ENCODE results near the gene CHRNB1. TPM values are rescaled to one million over a fixed set of nuclear protein-coding genes. Genes with fewer than 3 reads are reported as not detected.
A peak's percentile ranks its signal among the peaks of the same experiment; 100 is the strongest.

Gene CHRNB1
- total RNA-seq, 3 donors from 2014 or later: 8.5 to 11.8 (median 11.7) TPM

DNA sequence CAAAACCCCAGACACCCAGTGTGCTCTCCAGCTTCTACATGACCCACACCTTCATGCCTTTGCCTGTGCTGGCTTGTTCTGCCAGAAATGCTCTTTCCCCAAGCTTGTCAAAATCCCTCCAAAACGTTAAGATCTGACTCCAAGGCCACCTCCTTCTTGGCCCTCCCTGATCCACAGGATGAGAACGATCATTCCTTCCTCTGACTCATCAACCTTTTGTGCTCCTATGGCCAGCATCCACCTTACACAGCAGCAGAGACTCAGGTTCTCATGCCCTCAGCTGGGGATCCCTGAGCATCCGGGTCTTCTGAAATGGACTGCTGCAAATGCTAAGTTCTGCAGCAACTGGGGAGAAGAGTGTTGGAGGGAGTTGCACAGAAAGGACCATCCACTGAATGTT lies 31.6 kb downstream of the CHRNB1 start:
- Histone ChIP-seq H3K27ac (peak overlapping the region; percentile 100), H3K4me1 (peaks cover 3 to 22% of the 10 kb centered on the region in 2 donors), H3K9me3 (no peaks in the 10 kb centered on the region), H3K27me3 (no peaks in the 10 kb centered on the region), H3K4me3 (peak overlapping the region in 1 of 3 donors; percentile 100), H3K36me3 (no peaks in the 10 kb centered on the region)
- TF ChIP-seq, protein P1, sequence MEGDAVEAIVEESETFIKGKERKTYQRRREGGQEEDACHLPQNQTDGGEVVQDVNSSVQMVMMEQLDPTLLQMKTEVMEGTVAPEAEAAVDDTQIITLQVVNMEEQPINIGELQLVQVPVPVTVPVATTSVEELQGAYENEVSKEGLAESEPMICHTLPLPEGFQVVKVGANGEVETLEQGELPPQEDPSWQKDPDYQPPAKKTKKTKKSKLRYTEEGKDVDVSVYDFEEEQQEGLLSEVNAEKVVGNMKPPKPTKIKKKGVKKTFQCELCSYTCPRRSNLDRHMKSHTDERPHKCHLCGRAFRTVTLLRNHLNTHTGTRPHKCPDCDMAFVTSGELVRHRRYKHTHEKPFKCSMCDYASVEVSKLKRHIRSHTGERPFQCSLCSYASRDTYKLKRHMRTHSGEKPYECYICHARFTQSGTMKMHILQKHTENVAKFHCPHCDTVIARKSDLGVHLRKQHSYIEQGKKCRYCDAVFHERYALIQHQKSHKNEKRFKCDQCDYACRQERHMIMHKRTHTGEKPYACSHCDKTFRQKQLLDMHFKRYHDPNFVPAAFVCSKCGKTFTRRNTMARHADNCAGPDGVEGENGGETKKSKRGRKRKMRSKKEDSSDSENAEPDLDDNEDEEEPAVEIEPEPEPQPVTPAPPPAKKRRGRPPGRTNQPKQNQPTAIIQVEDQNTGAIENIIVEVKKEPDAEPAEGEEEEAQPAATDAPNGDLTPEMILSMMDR (IDR thresholded peaks at IDR 0.05): no peak
- TF ChIP-seq POLR2A (IDR thresholded peaks at IDR 0.05): no peak
- TF ChIP-seq POLR2AphosphoS5 (IDR thresholded peaks at IDR 0.05): no peak
- peak in 1 of 2 donors; percentile 57 for DNase-seq (ENCODE audit: low spot score in 2 of 2)
- intact Hi-C loops (cut with DNase I; ENCODE audit: low total_unique reads): no loop called here

DNA sequence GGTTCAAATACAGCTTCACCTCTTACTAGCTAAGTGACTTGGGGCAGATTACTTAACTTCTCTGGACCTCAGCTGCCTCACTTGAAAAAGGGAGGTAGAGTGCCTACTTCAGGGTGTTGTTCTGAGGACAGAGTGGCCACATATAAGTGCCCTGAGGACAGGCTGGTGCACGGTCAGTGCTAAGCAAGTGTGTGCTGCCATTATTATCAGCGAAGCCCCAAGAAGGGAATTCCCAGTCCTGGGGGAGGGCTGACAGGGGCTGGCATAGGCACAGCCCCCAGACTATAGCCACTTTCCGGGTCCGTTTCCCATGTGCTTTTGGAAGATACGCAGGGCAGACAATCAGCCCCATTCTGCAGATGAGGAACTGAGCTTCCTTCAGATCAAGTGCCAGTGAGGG lies 32.1 kb downstream of the CHRNB1 start:
- peak overlapping the region; percentile 93 to 100 (median 99) for H3K4me3 ChIP-seq

DNA sequence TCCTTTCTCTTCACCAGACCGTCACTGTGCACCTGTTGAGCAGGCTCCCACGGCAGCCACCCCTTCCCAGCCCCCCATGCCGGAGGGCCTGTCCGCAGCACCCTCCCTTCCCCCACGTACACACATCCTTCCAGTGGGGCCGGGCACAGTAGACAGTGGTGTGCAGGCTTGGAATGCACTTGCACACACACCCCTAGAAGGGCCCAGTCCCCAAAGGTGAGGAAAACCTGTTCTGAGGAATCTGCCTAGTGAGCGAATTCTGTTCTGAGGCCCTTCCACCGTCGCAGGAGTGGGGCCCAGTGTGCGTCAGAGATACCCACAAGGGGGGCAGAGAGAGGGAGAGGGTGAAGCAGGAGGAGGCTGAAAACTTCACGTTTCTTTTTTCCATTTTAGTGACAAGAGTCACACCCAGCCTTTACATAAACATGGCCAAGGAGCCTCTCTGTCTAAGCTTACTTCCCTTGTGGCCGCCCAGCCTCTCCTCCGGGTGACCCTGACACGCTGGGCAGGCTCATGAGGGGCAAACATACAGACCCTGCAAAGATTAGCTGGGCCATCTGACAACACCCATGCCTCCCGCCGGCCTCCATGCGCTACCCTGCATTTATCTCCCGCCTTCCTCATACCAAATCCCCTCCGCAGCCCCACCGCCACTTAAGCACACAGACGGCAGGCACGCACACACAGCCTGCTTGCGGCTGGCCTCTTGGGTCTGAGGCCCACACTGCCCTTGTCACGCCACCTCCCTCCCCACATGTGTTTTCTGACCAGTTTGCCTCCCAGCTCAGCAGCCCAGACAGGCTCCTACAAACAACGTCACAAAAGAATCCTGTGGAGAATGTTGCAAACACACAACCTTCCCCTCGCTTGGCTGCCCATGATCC lies 32.8 kb downstream of the CHRNB1 start:
- intact Hi-C loops (cut with DNase I; ENCODE audit: low total_unique reads): no loop called here
- Histone ChIP-seq H3K9me3 (no peaks in the 10 kb centered on the region), H3K27ac (peak overlapping the region; percentile 100), H3K4me1 (peaks cover 4 to 22% of the 10 kb centered on the region in 2 donors), H3K27me3 (no peaks in the 10 kb centered on the region), H3K4me3 (peak overlapping the region; percentile 93 to 100 (median 99)), H3K36me3 (no peaks in the 10 kb centered on the region)
- DNase-seq (ENCODE audit: low spot score in 2 of 2): peak; percentile 56 to 73
- TF ChIP-seq POLR2A (IDR thresholded peaks at IDR 0.05): no peak
- peak in 1 of 3 donors; percentile 11 for TF ChIP-seq POLR2AphosphoS5 (IDR thresholded peaks at IDR 0.05)
- TF ChIP-seq, protein P1 (IDR thresholded peaks at IDR 0.05): no peak

More for the DNA sequence above, 32.1 kb downstream of the CHRNB1 start:
- intact Hi-C loops (cut with DNase I; ENCODE audit: low total_unique reads): no loop called here
- peaks cover 3 to 22% of the 10 kb centered on the region in 2 donors for H3K4me1 ChIP-seq
- no peaks in the 10 kb centered on the region for H3K27me3 ChIP-seq
- peak overlapping the region; percentile 100 for H3K27ac ChIP-seq
- TF ChIP-seq, protein P1 (IDR thresholded peaks at IDR 0.05): no peak
- no peak for DNase-seq (ENCODE audit: low spot score in 2 of 2)
- no peaks in the 10 kb centered on the region for H3K9me3 ChIP-seq
- H3K36me3 ChIP-seq: no peaks in the 10 kb centered on the region

DNA sequence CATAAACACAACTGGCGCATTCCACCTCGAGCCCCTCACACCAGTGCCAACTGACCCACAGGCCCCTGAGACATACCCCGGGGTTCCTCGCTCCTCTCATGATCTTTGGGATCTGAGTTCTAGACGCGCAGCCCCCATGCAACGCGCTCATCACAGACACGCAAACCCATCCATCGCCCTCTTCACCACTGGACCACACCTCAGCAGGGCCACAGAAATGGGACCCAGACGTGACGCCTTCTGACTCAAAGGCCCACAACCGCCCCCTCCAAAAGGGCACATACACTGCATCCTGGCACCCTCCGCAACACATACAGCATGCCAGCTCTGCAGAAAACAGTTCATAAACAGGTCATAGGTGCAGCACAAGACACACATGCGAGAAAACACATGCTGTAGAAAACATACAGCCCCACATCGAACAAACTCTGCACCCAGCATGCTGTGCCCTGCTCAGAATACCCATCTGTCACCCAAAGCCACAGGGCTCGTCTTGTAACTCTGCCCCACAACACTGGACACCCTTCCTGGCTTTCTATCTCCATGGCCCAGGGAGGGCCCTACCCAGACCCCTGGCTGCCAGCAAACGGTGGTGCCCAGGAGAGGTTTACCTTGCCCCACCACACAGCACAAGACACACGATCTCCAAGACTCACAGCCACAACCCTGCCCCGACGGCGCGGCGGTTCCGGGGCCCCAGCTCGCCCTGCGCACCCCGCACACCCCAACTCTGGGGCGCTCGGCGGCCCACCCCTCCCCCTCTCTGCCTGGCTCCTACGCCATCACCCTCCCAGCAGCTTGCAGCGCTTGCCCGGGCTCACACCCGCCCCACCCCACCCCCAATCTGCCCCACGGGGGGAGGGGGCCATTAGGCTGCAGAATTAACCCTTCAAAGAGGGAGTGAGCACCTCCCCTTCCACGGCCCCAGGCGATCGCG lies 33.7 kb downstream of the CHRNB1 start:
- intact Hi-C loops (cut with DNase I; ENCODE audit: low total_unique reads): no loop called here
- DNase-seq (ENCODE audit: low spot score in 2 of 2): no peak
- Histone ChIP-seq H3K27ac (peak overlapping the region; percentile 100), H3K9me3 (no peaks in the 10 kb centered on the region), H3K4me3 (peak overlapping the region; percentile 93 to 100 (median 99)), H3K27me3 (no peaks in the 10 kb centered on the region), H3K36me3 (no peaks in the 10 kb centered on the region), H3K4me1 (peaks cover 9 to 22% of the 10 kb centered on the region in 2 donors)
- TF ChIP-seq, protein P1 (IDR thresholded peaks at IDR 0.05): no peak
- TF ChIP-seq POLR2AphosphoS5 (IDR thresholded peaks at IDR 0.05): peak in 1 of 3 donors; percentile 16
